ENCODE data around the gene ARAP3.
A peak's percentile ranks its signal among the peaks of the same experiment; 100 is the strongest.

The ARAP3 gene

DNA sequence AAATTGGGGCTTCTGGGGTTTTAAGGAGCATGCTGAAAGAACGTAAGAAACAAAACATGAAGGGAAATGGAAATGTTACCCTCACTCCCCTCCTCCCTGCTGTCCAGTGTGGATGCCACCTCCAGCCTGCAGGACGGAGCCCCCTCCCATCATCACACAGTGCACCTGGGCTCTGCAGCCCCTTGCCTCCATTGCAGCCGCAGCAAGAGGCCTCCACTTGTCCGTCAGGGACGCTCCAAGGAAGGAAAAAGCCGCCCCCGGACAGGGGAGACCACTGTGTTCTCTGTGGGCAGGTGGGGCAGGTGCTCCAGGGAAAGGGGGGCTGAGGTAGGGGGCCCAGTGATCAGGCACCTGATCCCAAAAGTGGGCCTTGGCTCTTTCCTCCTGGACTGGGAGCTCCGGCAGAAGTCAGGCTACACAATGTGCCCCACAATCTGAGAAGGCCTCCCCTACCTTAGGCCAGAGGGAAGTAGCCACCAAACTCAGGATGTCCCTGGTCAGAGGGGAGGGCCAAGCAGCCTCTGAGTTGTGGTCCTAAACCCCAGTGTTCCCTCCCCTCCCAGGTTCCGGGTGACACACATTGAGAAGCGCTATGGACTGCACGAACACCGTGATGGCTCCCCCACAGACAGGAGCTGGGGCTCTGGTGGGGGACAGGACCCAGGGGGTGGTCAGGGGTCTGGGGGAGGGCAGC, 42.5 kb downstream of the ARAP3 start:
- DNase-seq (ENCODE audit: extremely low read depth, low read depth) = no peak
- TF ChIP-seq, protein P1, sequence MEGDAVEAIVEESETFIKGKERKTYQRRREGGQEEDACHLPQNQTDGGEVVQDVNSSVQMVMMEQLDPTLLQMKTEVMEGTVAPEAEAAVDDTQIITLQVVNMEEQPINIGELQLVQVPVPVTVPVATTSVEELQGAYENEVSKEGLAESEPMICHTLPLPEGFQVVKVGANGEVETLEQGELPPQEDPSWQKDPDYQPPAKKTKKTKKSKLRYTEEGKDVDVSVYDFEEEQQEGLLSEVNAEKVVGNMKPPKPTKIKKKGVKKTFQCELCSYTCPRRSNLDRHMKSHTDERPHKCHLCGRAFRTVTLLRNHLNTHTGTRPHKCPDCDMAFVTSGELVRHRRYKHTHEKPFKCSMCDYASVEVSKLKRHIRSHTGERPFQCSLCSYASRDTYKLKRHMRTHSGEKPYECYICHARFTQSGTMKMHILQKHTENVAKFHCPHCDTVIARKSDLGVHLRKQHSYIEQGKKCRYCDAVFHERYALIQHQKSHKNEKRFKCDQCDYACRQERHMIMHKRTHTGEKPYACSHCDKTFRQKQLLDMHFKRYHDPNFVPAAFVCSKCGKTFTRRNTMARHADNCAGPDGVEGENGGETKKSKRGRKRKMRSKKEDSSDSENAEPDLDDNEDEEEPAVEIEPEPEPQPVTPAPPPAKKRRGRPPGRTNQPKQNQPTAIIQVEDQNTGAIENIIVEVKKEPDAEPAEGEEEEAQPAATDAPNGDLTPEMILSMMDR (IDR thresholded peaks at IDR 0.05; ENCODE audit: low read depth, low read length) = no peak

DNA sequence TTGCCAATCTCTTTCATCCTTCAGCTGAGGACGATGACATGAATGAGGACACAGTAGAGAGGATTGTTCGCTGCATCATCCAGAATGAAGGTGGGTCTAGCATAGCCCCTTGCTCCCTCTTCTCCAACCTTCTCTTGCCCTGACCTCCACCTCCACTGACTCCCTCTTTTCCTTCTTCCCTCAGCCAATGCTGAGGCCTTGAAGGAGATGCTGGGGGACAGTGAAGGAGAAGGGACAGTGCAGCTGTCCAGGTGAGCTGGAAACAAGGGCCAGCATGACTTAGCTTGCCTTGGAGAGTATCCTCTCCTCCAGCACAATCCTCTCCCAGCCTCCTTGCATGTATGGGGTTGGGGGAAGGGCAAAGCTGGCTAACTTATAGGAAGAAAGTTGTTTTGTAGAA, 43.3 kb downstream of the ARAP3 start:
- DNase-seq (ENCODE audit: extremely low read depth, low read depth) = no peak
- TF ChIP-seq, protein P1 (IDR thresholded peaks at IDR 0.05; ENCODE audit: low read depth, low read length) = no peak

DNA sequence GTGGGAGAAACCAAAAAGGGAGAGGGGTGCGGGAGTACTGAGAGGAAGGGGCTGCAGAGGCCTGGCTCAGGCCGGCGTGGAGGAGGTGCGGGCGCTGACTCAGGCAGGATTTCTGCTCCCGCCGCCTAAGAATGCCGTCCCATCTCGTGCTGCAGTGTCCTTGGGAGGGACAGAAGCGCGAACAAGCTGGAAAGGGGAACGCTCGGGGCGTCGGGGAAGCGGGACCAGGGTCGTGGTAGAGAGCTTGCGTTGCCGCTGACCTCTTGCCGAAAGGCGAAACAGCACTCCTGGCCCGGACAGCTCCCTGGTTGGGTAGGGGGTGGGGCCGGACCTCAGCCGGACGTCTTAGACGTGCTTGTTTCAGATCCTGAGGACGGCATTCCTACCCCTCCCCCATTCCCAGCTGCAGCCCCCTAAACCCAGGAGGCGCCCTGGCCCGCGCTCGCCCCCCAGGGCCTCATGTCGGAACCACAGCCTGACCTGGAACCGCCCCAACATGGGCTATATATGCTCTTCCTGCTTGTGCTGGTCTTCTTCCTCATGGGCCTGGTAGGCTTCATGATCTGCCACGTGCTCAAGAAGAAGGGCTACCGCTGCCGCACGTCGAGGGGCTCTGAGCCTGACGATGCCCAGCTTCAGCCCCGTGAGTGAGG, 44.1 kb downstream of the ARAP3 start:
- TF ChIP-seq, protein P1 (IDR thresholded peaks at IDR 0.05; ENCODE audit: low read depth, low read length) = peak; percentile 28
- no peak for DNase-seq (ENCODE audit: extremely low read depth, low read depth)

DNA sequence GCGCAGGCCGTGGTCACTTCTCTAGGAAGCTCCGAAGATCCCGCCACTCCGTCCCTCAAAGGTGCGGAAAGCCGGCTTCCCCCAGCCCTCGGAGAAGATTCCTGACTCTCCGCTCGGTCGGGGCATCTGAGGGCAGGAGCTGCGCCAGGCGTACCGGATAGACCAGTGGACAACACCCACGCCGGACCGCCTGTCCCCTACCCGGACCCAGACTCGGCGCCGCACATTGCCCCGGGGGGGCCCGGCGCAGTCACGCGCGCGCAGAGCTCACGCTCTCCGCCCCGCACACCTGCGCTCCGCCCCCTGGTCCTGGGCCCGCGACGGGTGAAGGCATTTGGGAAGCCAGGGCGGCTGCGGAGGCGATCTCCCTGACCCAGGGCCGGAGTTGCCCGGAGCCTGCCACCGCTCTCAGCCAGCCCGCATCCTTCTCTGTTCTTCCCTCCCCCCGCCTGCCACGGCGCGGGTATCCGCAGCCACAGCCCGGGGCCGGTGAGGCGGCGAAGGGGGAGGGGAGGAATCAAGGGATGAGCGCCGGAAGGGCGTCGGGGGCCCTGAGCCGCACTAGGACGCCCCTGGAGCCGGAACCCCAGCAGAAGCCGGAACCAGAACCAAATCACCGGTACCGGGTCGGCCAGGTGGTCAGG, 44.8 kb downstream of the ARAP3 start:
- DNase-seq (ENCODE audit: extremely low read depth, low read depth) = no peak
- TF ChIP-seq, protein P1 (IDR thresholded peaks at IDR 0.05; ENCODE audit: low read depth, low read length) = no peak

DNA sequence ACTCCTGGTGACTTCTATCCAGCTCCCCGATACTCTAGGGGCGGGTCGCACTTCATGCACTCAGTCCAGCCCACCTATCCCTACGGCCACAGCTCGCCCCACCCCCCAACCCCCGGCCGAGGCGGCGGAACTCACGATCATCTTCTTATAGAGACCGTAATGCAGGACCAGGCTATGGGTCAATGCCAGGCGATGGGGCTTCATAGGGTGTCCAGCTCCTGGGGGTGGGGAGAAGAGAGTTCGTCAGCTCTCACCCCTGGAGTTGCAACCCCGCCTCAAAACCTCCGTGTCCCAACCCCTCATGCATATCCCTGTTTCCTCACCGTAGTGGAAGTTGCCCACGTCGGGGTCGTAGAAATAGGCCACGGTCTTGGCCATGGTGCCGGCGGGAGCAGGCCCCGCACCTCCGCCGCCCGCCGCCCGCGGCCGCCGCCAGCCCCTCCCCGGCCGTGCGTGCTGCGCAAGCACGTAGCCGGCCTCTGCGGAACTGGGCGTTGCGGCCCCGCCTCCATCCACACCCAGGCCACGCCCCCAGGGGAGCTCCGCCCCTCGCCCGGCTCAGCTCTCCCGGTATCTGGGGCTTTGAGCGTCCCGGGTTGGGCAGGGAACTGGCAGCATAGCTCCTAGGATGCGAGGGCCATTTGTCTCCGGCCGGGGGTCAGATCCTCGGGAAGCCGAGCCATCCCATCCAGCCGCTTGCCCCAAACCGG, 45.5 kb downstream of the ARAP3 start, which contains the start of the genes HDAC3 and RELL2:
TSS of gene HDAC3 (minus strand) at position 437 of the 710 bp plus-strand sequence. CDS start at position 378, 59 bp downstream.
TSS of gene RELL2 (plus strand) at position 585 of the 710 bp plus-strand sequence. CDS start 1,229 bp downstream, outside the sequence.
- peak; percentile 70 for DNase-seq (ENCODE audit: extremely low read depth, low read depth)
- TF ChIP-seq, protein P1 (IDR thresholded peaks at IDR 0.05; ENCODE audit: low read depth, low read length) = no peak

DNA sequence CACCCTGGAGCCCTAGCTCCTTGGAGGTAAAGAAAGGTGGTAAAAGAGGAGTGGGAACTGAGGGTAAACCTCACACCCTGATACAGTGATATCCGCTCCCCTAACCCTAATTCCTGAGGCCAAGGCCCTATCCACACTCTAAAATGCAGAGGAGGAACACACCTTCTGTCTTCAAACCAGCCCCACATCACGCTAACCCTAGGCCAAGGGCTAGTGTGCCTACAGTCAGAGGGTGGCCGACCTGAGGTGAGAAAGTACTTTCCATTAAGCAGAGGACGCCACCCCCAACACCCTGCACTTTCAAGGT, 46.0 kb downstream of the ARAP3 start:
- TF ChIP-seq, protein P1 (IDR thresholded peaks at IDR 0.05; ENCODE audit: low read depth, low read length) = no peak
- DNase-seq (ENCODE audit: extremely low read depth, low read depth) = no peak

Data from AG09319 (cell line).